ENCODE data around the gene CMTR1.

GRCh38 chr6:37502703-37503291, 69.8 kb downstream of the CMTR1 start:
- TF ChIP-seq CTCF (IDR thresholded peaks at IDR 0.05) (no peak), POLR2AphosphoS5 (IDR thresholded peaks at IDR 0.05; ENCODE audit: low read depth, low read length) (no peak), REST (IDR thresholded peaks at IDR 0.05; ENCODE audit: insufficient read depth in 1 of 2, low read depth in 2 of 2, low read length in 1 of 2) (no peak)

All from Panc1 (cell line).